ENCODE data around the gene WFDC10A.

WFDC10A gene

DNA sequence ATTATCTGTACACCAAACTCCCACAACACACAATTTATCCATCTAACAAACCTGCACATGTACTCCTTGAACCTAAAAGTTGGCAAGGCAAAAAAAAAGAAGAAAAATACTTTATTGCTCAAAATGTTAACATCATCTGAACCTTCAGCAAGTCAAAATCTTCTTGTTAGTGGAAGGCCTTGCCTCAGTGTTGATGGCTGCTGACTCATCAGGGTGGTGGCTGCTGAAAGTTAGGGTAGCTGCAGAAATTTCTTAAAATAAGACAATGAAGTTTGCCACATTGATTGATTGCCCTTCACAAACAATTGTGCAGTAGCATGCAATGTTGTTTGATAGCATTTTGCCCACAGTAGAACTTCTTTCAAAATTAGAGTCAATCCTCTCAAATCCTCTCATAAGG lies 43.2 kb downstream of the WFDC10A start:
- DNase-seq (ENCODE audit: low spot score), result no peak
- ChIA-PET CTCF (interaction anchor here (1.4 kb wide), 1 partner anchor 98 kb away, joined by 3 read pairs; no protein-coding TSS in a partner anchor), POLR2A (ENCODE audit: low non-redundant PET) (no interaction called here)
- H3K27ac ChIP-seq, result no peak overlapping the region
- TF ChIP-seq, protein P1, sequence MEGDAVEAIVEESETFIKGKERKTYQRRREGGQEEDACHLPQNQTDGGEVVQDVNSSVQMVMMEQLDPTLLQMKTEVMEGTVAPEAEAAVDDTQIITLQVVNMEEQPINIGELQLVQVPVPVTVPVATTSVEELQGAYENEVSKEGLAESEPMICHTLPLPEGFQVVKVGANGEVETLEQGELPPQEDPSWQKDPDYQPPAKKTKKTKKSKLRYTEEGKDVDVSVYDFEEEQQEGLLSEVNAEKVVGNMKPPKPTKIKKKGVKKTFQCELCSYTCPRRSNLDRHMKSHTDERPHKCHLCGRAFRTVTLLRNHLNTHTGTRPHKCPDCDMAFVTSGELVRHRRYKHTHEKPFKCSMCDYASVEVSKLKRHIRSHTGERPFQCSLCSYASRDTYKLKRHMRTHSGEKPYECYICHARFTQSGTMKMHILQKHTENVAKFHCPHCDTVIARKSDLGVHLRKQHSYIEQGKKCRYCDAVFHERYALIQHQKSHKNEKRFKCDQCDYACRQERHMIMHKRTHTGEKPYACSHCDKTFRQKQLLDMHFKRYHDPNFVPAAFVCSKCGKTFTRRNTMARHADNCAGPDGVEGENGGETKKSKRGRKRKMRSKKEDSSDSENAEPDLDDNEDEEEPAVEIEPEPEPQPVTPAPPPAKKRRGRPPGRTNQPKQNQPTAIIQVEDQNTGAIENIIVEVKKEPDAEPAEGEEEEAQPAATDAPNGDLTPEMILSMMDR (conservative IDR thresholded peaks at IDR 0.05; ENCODE audit: low read depth), result no peak

DNA sequence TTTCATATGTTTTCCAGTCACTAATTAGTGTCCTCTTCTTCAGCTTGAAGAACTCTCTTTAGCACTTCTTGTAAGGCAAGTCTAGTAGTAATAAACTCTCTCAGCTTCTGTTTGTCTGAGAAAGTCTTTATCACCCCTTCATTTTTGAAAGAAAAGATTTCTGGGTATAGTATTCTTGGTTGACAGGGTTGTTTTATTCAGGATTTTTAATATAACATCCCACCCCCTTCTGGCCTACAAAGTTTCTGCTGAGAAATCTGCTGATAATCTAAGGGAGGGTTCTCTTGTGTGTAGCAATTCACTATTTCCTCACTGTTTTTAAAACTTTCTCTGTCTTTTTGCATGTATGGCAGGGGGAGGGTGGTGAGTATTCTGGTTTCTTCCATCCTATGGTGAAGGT lies 50.1 kb downstream of the WFDC10A start:
- ChIA-PET POLR2A (ENCODE audit: low non-redundant PET) (no interaction called here), CTCF (no interaction called here)
- DNase-seq (ENCODE audit: low spot score), result no peak
- H3K27ac ChIP-seq, result no peak overlapping the region
- TF ChIP-seq, protein P1 (conservative IDR thresholded peaks at IDR 0.05; ENCODE audit: low read depth), result no peak
